CD4-positive, CD25-positive, alpha-beta regulatory T cell (primary cell): ENCODE data around the gene ALAS1. TPM values are rescaled to one million over a fixed set of nuclear protein-coding genes. Genes with fewer than 3 reads are reported as not detected.

ENCODE experiments used
- ATAC-seq, 2 donors: fragments of 150-1000 bp; cut with Tn5 transposase; one replicate each; pipeline ENCODE4 v1.10.0; 2021; ENCODE audit warnings: low read depth in 2 of 2, moderate number of reproducible peaks in 2 of 2, moderate library complexity in 1 of 2
- DNase-seq, 3 donors: peaks; one replicate each; pipeline versions ENCODE4 v3.0.0 to v3.0.0-alpha.2; 2012 to 2022; ENCODE audit warnings: mixed read lengths in 1 of 3
- H3K27ac ChIP-seq: one replicate; pipeline ENCODE4 v1.7.0; 2013; ENCODE audit warnings: mild to moderate bottlenecking, low read length; ENCODE audit not compliant: insufficient read depth, poor library complexity, severe bottlenecking
- H3K27me3 ChIP-seq: one replicate; pipeline ENCODE4 v1.7.0; 2013; ENCODE audit warnings: low read length; ENCODE audit not compliant: control insufficient read depth, insufficient read depth
- H3K36me3 ChIP-seq: one replicate; pipeline ENCODE4 v1.7.0; 2013; ENCODE audit warnings: mild to moderate bottlenecking, low read length, moderate library complexity; ENCODE audit not compliant: control insufficient read depth, insufficient read depth
- H3K4me1 ChIP-seq: 2 replicates; pipeline ENCODE4 v1.7.0; 2013; ENCODE audit warnings: mild to moderate bottlenecking, low read length; ENCODE audit not compliant: insufficient read depth, control insufficient read depth, poor library complexity, severe bottlenecking
- H3K4me3 ChIP-seq: one replicate; pipeline ENCODE4 v1.7.0; 2013; ENCODE audit warnings: low read depth, mild to moderate bottlenecking, low read length, moderate library complexity
- H3K9me3 ChIP-seq, 2 experiments: 1 replicate in 1 of 2; 2 replicates in 1 of 2; pipeline ENCODE4 v1.7.0; 2013; ENCODE audit warnings: low read length in 2 of 2, mild to moderate bottlenecking in 1 of 2, moderate library complexity in 1 of 2; ENCODE audit not compliant: control insufficient read depth in 2 of 2
- H3K27ac Mint-ChIP-seq, 3 donors: one replicate each; pipeline ENCODE4 v1.8.0; 2020 to 2022; ENCODE audit warnings: mild to moderate bottlenecking in 3 of 3, mixed read lengths in 3 of 3, moderate library complexity in 2 of 3
- H3K27me3 Mint-ChIP-seq: one replicate; pipeline ENCODE4 v1.8.0; 2022; ENCODE audit warnings: mild to moderate bottlenecking, mixed read lengths
- H3K36me3 Mint-ChIP-seq: one replicate; pipeline ENCODE4 v1.8.0; 2020; ENCODE audit warnings: mixed read lengths
- H3K4me1 Mint-ChIP-seq, 4 donors: one replicate each; pipeline ENCODE4 v1.8.0; 2020 to 2022; ENCODE audit warnings: mixed read lengths in 4 of 4, mild to moderate bottlenecking in 1 of 4
- H3K4me3 Mint-ChIP-seq, 4 donors: one replicate each; pipeline ENCODE4 v1.8.0; 2020 to 2022; ENCODE audit warnings: mild to moderate bottlenecking in 4 of 4, mixed read lengths in 4 of 4, moderate library complexity in 3 of 4
- H3K9me3 Mint-ChIP-seq, 7 donors: one replicate each; pipeline ENCODE4 v1.8.0; 2020 to 2022; ENCODE audit warnings: mixed read lengths in 7 of 7, mild to moderate bottlenecking in 3 of 7, moderate library complexity in 2 of 7
- polyA plus RNA-seq, 4 donors: library from polyadenylated mRNA; unstranded; fragments of 300-500 nt; fragmentation: Illumina TruSeq; gene quantifications; one replicate each; pipeline ENCODE4 v1.2.3, GENCODE V29; 2021
- total RNA-seq: library from RNA; stranded (reverse); gene quantifications from one replicate; pipeline ENCODE4 v1.2.3, GENCODE V29; 2022

Gene ALAS1
- total and polyA plus RNA-seq, 5 donors from 2014 or later = 17.1 to 41.4 (median 27.7) TPM

GRCh38 chr3:52195291-52195597 is 2.7 kb upstream of the ALAS1 start:
- peak overlapping the region in 1 of 3 donors; percentile 15 for H3K27ac Mint-ChIP-seq
- Histone ChIP-seq H3K36me3 (peaks cover 5% of the 10 kb centered on the region), H3K9me3 (no peaks in the 10 kb centered on the region), H3K4me3 (no peak overlapping the region), H3K27ac (no peak overlapping the region), H3K4me1 (peaks cover 24% of the 10 kb centered on the region), H3K27me3 (no peaks in the 10 kb centered on the region)
- no peaks in the 10 kb centered on the region for H3K9me3 Mint-ChIP-seq
- H3K4me1 Mint-ChIP-seq = peaks cover 14 to 35% (median 24%) of the 10 kb centered on the region in 4 donors
- H3K27me3 Mint-ChIP-seq = no peaks in the 10 kb centered on the region
- no peak overlapping the region for H3K4me3 Mint-ChIP-seq
- H3K36me3 Mint-ChIP-seq = peaks cover 2% of the 10 kb centered on the region
- DNase-seq (no peak), ATAC-seq (no peak)

DNA sequence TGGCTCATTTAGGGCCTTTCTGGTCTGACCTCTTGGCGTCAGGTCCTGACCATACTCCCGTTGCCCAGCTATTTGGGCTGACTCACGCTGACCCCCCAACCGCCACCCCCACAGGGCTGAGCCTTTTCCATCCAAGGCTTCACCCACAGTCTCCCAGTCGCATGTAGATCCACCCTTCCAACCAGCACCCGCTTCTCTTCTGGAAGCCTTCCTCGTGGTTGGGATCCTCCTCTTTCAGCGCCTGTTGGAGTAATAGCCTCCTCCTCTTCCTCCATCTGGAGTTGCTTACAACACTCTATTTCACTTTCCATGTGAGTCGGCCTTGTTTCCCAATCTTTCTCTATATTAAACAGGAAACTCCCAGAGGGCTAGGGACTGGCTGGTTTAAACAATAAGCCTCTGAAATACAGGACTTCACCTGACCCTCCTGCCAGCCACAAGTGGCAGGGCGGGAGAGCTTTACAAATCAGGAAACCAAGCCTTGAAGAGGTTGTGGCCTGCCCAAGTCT is 2.1 kb upstream of the ALAS1 start:
- no peaks in the 10 kb centered on the region for H3K27me3 Mint-ChIP-seq
- H3K27ac ChIP-seq = no peak overlapping the region
- DNase-seq = no peak

DNA sequence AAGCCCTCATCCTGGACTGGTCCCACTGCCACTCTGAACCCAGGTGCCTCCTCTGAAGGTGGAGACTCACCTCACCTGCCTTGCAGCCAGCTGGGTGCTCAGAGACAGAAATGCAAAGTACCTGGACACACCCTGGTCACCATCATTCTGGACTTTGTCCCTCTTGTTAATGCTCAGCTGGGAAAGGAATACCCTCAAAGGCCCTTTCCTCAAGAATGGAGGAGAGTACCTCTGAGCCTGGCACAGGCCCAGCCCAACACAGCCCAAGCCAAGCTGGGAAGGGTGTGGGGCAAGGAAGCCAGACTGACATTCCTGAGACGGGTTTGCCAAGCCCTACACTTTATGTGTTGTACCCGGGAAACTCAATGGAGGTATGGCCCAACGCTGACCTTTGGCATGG is 983 bp upstream of the ALAS1 start:
- H3K4me3 ChIP-seq = no peak overlapping the region
- peaks cover 12% of the 10 kb centered on the region for H3K36me3 ChIP-seq
- Mint-ChIP-seq H3K36me3 (peaks cover 4% of the 10 kb centered on the region), H3K4me3 (peak overlapping the region in 3 of 4 donors; percentile 97), H3K4me1 (peaks cover 15 to 50% (median 32%) of the 10 kb centered on the region in 4 donors), H3K27me3 (no peaks in the 10 kb centered on the region), H3K9me3 (no peaks in the 10 kb centered on the region), H3K27ac (peak overlapping the region in 2 of 3 donors; percentile 97 to 99)
- DNase-seq (no peak), ATAC-seq (no peak)
- no peaks in the 10 kb centered on the region for H3K9me3 ChIP-seq
- peak overlapping the region; percentile 81 for H3K27ac ChIP-seq
- H3K4me1 ChIP-seq = peaks cover 28% of the 10 kb centered on the region
- H3K27me3 ChIP-seq = no peaks in the 10 kb centered on the region

More for the DNA sequence above, 2.1 kb upstream of the ALAS1 start:
- Mint-ChIP-seq H3K27ac (no peak overlapping the region), H3K4me1 (peaks cover 14 to 41% (median 26%) of the 10 kb centered on the region in 4 donors), H3K4me3 (peak overlapping the region in 2 of 4 donors; percentile 71 to 76), H3K9me3 (no peaks in the 10 kb centered on the region), H3K36me3 (peaks cover 4% of the 10 kb centered on the region)
- H3K9me3 ChIP-seq = no peaks in the 10 kb centered on the region
- ATAC-seq = no peak
- no peaks in the 10 kb centered on the region for H3K27me3 ChIP-seq
- H3K4me1 ChIP-seq = peaks cover 24% of the 10 kb centered on the region
- peaks cover 8% of the 10 kb centered on the region for H3K36me3 ChIP-seq
- H3K4me3 ChIP-seq = no peak overlapping the region

GRCh38 chr3:52197499-52197841 is 490 bp upstream of the ALAS1 start:
- H3K27ac ChIP-seq = peak overlapping the region; percentile 81
- H3K9me3 ChIP-seq = no peaks in the 10 kb centered on the region
- H3K4me1 ChIP-seq = peaks cover 28% of the 10 kb centered on the region
- Mint-ChIP-seq H3K4me1 (peaks cover 15 to 53% (median 36%) of the 10 kb centered on the region in 4 donors), H3K9me3 (no peaks in the 10 kb centered on the region), H3K36me3 (peaks cover 6% of the 10 kb centered on the region), H3K27ac (peak overlapping the region; percentile 82 to 99 (median 97)), H3K27me3 (no peaks in the 10 kb centered on the region), H3K4me3 (peak overlapping the region; percentile 97 to 98 (median 97))
- no peak for DNase-seq
- H3K36me3 ChIP-seq = peaks cover 16% of the 10 kb centered on the region
- ATAC-seq = no peak
- no peaks in the 10 kb centered on the region for H3K27me3 ChIP-seq
- peak overlapping the region; percentile 59 for H3K4me3 ChIP-seq

- H3K4me3 Mint-ChIP-seq = peak overlapping the region; percentile 97 to 98 (median 97)
- no peak for ATAC-seq
- H3K4me3 ChIP-seq = peak overlapping the region; percentile 82
- H3K27me3 Mint-ChIP-seq = no peaks in the 10 kb centered on the region
- peaks cover 28% of the 10 kb centered on the region for H3K4me1 ChIP-seq
- peak overlapping the region; percentile 79 to 99 (median 95) for H3K27ac Mint-ChIP-seq
- H3K9me3 Mint-ChIP-seq = no peaks in the 10 kb centered on the region
- H3K9me3 ChIP-seq = no peaks in the 10 kb centered on the region
- peaks cover 15 to 61% (median 40%) of the 10 kb centered on the region in 4 donors for H3K4me1 Mint-ChIP-seq
- H3K36me3 Mint-ChIP-seq = peaks cover 18% of the 10 kb centered on the region
- peaks cover 31% of the 10 kb centered on the region for H3K36me3 ChIP-seq
- peak overlapping the region; percentile 81 for H3K27ac ChIP-seq
- DNase-seq = no peak
- no peaks in the 10 kb centered on the region for H3K27me3 ChIP-seq
Observed at GRCh38 chr3:52198643-52199608, 966 bp downstream of the ALAS1 start.

GRCh38 chr3:52200981-52201679 is 3.2 kb downstream of the ALAS1 start:
- no peak overlapping the region for H3K27ac ChIP-seq
- no peaks in the 10 kb centered on the region for H3K9me3 ChIP-seq
- H3K4me1 ChIP-seq = peaks cover 28% of the 10 kb centered on the region
- no peak for DNase-seq
- no peaks in the 10 kb centered on the region for H3K27me3 ChIP-seq
- ATAC-seq = no peak
- H3K36me3 Mint-ChIP-seq = peaks cover 38% of the 10 kb centered on the region
- peak overlapping the region in 2 of 4 donors; percentile 45 to 71 for H3K4me3 Mint-ChIP-seq
- no peaks in the 10 kb centered on the region for H3K27me3 Mint-ChIP-seq
- H3K4me1 Mint-ChIP-seq = peaks cover 15 to 67% (median 52%) of the 10 kb centered on the region in 4 donors
- no peak overlapping the region for H3K4me3 ChIP-seq
- H3K27ac Mint-ChIP-seq = peak overlapping the region; percentile 51 to 72 (median 66)
- H3K36me3 ChIP-seq = peaks cover 53% of the 10 kb centered on the region
- no peaks in the 10 kb centered on the region for H3K9me3 Mint-ChIP-seq

GRCh38 chr3:52202384-52203077 is 4.6 kb downstream of the ALAS1 start:
- H3K4me3 ChIP-seq = no peak overlapping the region
- Mint-ChIP-seq H3K27ac (peak overlapping the region in 2 of 3 donors; percentile 59 to 88), H3K9me3 (no peaks in the 10 kb centered on the region), H3K27me3 (no peaks in the 10 kb centered on the region), H3K4me3 (peak overlapping the region in 2 of 4 donors; percentile 23 to 40), H3K4me1 (peaks cover 13 to 59% (median 46%) of the 10 kb centered on the region in 4 donors), H3K36me3 (peaks cover 47% of the 10 kb centered on the region)
- no peaks in the 10 kb centered on the region for H3K9me3 ChIP-seq
- ATAC-seq = no peak
- no peak for DNase-seq
- no peak overlapping the region for H3K27ac ChIP-seq
- peaks cover 64% of the 10 kb centered on the region for H3K36me3 ChIP-seq
- no peaks in the 10 kb centered on the region for H3K27me3 ChIP-seq
- peaks cover 21% of the 10 kb centered on the region for H3K4me1 ChIP-seq
